SK-N-SH treated with all-trans-retinoic acid at 6 μM for 48 hours (cell line): ENCODE results near the gene GLP1R.

Experiments used
- ARNTL ChIP-seq: fragments of 450-650 bp; formaldehyde crosslinking; IDR thresholded peaks from 2 replicates; pipeline ENCODE4 v1.5.0; 2020; ENCODE audit warnings: low read depth, mild to moderate bottlenecking, moderate library complexity, borderline replicate concordance
- BACH2 ChIP-seq: fragments of 250-450 bp; sonication (Bioruptor Pico); IDR thresholded peaks from 2 replicates; pipeline ENCODE4 v1.9.0; 2021; ENCODE audit warnings: mild to moderate bottlenecking, borderline replicate concordance
- PPARA ChIP-seq: fragments of 250-450 bp; sonication (Bioruptor Pico); IDR thresholded peaks from 2 replicates; pipeline ENCODE4 v1.5.0; 2020; ENCODE audit warnings: mild to moderate bottlenecking, borderline replicate concordance
- RARB ChIP-seq: fragments of 250-450 bp; sonication (Bioruptor Pico); IDR thresholded peaks from 2 replicates; pipeline ENCODE4 v1.8.0; 2021; ENCODE audit warnings: mild to moderate bottlenecking, moderate library complexity
- SNAI2 ChIP-seq: fragments of 250-450 bp; sonication (Bioruptor Pico); IDR thresholded peaks from 2 replicates; pipeline ENCODE4 v1.5.0; 2020; ENCODE audit warnings: mild to moderate bottlenecking, moderate library complexity
- TOX ChIP-seq: fragments of 250-450 bp; sonication (Bioruptor Pico); IDR thresholded peaks from 2 replicates; pipeline ENCODE4 v1.8.0; 2021; ENCODE audit warnings: mild to moderate bottlenecking, moderate library complexity, borderline replicate concordance
- ZFP3 ChIP-seq: fragments of 250-450 bp; sonication (Bioruptor Pico); IDR thresholded peaks from 2 replicates; pipeline ENCODE4 v1.5.0; 2020; ENCODE audit warnings: mild to moderate bottlenecking, moderate library complexity
- TF ChIP-seq, protein P1 (sequence below): fragments of 250-450 bp; sonication (Bioruptor Pico); IDR thresholded peaks from 2 replicates; pipeline ENCODE4 v1.5.1; 2020; ENCODE audit warnings: low read depth, mild to moderate bottlenecking, moderate library complexity

DNA sequence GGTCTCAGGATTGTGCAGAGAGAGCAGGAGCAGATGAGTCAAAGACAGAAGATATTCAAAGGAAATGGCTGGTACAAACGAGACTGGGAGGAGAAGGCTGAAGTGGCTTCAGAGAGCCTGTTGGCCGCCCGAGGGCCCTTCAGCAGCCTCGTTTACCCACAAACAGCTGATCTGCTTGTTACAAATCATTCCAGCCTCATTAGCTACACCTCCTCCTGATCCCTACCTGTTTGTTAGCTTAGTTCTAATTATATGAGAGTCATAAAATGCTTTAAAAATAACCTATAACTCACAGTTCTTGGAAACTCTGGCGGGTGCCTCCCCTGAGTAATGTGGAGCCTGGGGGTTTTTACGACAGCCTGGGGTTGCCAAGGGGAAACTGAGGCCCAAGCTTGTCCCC is 12.6 kb downstream of the GLP1R start:
- TF ChIP-seq ARNTL (CRISPR knock-in tag) (no peak), TOX (no peak), PPARA (no peak), ZFP3 (no peak), BACH2 (no peak), RARB (no peak), SNAI2 (CRISPR knock-in tag) (no peak)
- TF ChIP-seq, protein P1, sequence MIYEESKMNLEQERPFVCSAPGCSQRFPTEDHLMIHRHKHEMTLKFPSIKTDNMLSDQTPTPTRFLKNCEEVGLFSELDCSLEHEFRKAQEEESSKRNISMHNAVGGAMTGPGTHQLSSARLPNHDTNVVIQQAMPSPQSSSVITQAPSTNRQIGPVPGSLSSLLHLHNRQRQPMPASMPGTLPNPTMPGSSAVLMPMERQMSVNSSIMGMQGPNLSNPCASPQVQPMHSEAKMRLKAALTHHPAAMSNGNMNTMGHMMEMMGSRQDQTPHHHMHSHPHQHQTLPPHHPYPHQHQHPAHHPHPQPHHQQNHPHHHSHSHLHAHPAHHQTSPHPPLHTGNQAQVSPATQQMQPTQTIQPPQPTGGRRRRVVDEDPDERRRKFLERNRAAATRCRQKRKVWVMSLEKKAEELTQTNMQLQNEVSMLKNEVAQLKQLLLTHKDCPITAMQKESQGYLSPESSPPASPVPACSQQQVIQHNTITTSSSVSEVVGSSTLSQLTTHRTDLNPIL (CRISPR knock-in tag): no peak
